GM13976 (cell line): ENCODE results near the gene SOCS6.
"Not testable (repeated sequence)": the region's sequence is repeated elsewhere in the genome, so short reads cannot be mapped to it uniquely, and the experiment has no call there.

ENCODE experiments used
- DNase-seq: peaks from one replicate; pipeline ENCODE4 v3.0.0; 2012; ENCODE audit warnings: low spot score
- CTCF ChIP-seq: IDR thresholded peaks from 2 replicates; pipeline ENCODE4 v1.5.1; 2012; ENCODE audit warnings: borderline replicate concordance, mild to moderate bottlenecking; ENCODE audit not compliant: insufficient read depth; ENCODE audit errors: extremely low read depth, missing control alignments, control extremely low read depth
- in situ Hi-C: fragments of 300-500 bp; cut with MboI; formaldehyde crosslinking; loops from one replicate; pipeline ENCODE4 v1.12.0; 2022; ENCODE audit warnings: low sequenced_read_pairs, mixed read lengths, inconsistent platforms; ENCODE audit not compliant: unreplicated experiment

The SOCS6 gene

GRCh38 chr18:70366670-70367069 is 77.8 kb downstream of the SOCS6 start:
- in situ Hi-C loops, result no loop called here
- DNase-seq, result no peak
- TF ChIP-seq CTCF, result no peak

DNA sequence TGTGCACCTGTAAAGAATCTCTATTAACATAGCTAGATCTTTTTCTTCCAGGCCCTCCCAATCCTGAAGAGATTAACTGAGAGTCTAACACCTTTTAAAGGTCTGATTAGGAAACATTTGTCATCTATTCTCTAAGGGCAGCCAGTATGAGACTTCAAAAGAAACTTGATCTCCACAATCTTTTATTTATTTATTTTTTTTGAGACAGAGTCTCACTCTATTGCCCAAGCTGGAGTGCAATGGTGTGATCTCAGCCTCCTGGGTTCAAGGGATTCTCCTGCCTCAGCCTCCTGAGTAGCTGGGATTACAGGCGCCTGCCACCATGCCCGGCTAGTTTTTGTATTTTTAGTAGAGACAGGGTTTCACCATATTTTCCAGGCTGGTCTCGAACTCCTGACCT is 78.5 kb downstream of the SOCS6 start:
- in situ Hi-C loops, DNase-seq: not testable (repeated sequence)

GRCh38 chr18:70368903-70369302 is 80.1 kb downstream of the SOCS6 start:
- in situ Hi-C loops, result no loop called here
- TF ChIP-seq CTCF, result no peak

DNA sequence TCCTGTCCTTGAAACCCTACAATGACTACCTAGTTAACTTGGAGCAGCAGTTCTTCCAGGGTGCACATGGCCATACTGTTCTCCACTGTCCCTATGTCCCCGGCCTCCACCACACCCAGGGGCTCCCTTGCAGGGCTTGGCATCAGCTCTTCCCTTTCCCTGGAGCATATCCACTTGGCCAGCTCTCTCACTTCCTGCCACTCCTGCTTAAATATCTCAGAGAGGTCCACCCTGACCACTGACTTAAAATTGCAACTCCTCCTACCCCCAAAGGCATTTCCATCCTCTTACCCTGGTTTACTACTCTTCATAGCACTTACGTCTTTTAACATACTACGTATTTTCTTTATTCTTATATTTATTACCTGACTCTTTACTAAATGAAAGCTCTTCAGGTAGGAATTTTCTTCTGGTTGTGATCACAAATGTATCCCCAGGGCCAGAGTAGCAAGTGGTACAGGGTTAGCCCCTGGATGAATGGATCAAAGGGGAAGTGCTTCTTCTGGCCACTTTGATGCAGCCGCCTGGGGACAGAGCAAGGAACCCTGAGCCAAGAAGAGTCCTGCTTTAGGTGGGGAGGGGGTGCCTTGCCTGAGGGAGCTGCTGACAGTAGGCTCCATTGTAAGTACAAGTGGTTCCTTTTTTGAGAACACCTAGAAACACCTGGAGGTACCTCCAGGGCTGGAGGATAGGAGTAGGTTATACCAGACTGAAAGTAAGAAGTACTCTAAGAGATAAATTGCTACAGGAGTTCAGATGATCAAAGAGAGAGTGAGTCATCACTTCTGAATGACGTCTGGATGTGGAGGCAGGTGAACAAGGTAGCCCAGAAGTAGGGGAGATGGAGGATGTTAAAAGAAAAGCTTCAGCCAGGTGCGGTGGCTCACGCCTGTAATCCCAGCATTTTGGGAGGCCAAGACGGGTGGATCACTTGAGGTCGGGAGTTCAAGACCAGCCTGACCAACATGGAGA is 82.2 kb downstream of the SOCS6 start:
- in situ Hi-C loops, result no loop called here
- TF ChIP-seq CTCF, result no peak
- DNase-seq, result no peak

More at GRCh38 chr18:70368903-70369302, 80.1 kb downstream of the SOCS6 start:
- DNase-seq, result no peak

- TF ChIP-seq CTCF, result no peak
- in situ Hi-C loops, result no loop called here
- no peak for DNase-seq
Observed at GRCh38 chr18:70371908-70372307, 83.1 kb downstream of the SOCS6 start.

- no peak for TF ChIP-seq CTCF
- in situ Hi-C loops, result no loop called here
- no peak for DNase-seq
Observed at GRCh38 chr18:70372450-70373041, 83.7 kb downstream of the SOCS6 start.

DNA sequence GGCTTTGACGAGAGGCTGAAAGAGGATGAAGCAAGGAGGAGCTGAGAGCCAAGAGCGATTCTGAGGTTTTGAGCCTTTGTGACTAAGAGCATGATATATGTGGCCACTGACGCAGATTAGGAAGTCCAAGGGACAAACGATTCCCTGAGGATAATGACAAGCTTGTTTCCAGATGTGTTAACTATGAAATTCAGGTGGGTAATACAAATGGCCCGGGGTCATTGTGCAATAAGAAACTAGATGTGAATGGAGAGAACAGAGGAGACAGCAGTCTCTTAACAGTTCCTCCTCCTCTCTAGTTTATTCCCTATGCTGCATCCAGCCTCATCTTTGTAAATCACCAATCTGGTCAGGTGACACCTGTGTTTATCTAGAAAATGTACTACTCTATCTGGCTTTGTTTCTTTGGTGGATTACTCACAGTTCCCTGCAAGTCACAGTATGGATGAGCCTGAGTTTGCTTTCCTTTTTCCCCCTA is 84.2 kb downstream of the SOCS6 start:
- no peak for DNase-seq
- in situ Hi-C loops, result no loop called here
- TF ChIP-seq CTCF, result no peak
